Stomach (tissue), 9 donors: ENCODE measurements around the gene VPS37C. TPM values are rescaled to one million over a fixed set of nuclear protein-coding genes. Genes with fewer than 3 reads are reported as not detected.
A peak's percentile ranks its signal among the peaks of the same experiment; 100 is the strongest.
"Not testable (repeated sequence)": the region's sequence is repeated elsewhere in the genome, so short reads cannot be mapped to it uniquely, and the experiment has no call there.

ENCODE experiments used
- DNase-seq, 2 donors: peaks; one replicate each; pipeline versions ENCODE4 v3.0.0 to v3.0.0-alpha.2; 2013 to 2019
- H3K27ac ChIP-seq, 5 donors: fragments of 200-600 bp in 4 of 5; sonication (generic) in 4 of 5; one replicate each; pipeline ENCODE4 v1.5.1; 2013 to 2019; ENCODE audit warnings: mild to moderate bottlenecking in 1 of 5, moderate library complexity in 1 of 5
- H3K27me3 ChIP-seq, 3 donors: fragments of 200-600 bp; sonication (generic); one replicate each; pipeline ENCODE4 v1.5.1; 2017 to 2019; ENCODE audit warnings: mixed run types in 1 of 3
- H3K36me3 ChIP-seq, 4 donors: fragments of 200-600 bp; sonication (generic); 1 replicate in 3 of 4; 2 replicates in 1 of 4; pipeline ENCODE4 v1.5.1; 2016 to 2019
- H3K4me1 ChIP-seq, 4 donors: fragments of 200-600 bp; sonication (generic); one replicate each; pipeline ENCODE4 v1.5.1; 2016 to 2019
- H3K4me3 ChIP-seq, 4 donors: fragments of 200-600 bp; sonication (generic) in 3 of 4; one replicate each; pipeline ENCODE4 v1.5.1; 2016 to 2019; ENCODE audit warnings: mild to moderate bottlenecking in 1 of 4
- H3K9me3 ChIP-seq, 4 donors: fragments of 200-600 bp; sonication (generic); one replicate each; pipeline ENCODE4 v1.5.1; 2016 to 2019
- EP300 ChIP-seq: sonication (generic); formaldehyde crosslinking; IDR thresholded peaks from one replicate; pipeline ENCODE4 v1.6.1; 2017; ENCODE audit warnings: antibody characterized with exemption
- POLR2A ChIP-seq, 4 donors: fragments of 450-650 bp; IDR thresholded peaks; one replicate each; pipeline ENCODE4 v1.6.1; 2016; ENCODE audit warnings: antibody characterized with exemption in 4 of 4, control low read depth in 2 of 4, mild to moderate bottlenecking in 1 of 4, moderate library complexity in 1 of 4
- POLR2AphosphoS5 ChIP-seq, 3 donors: sonication (generic); formaldehyde crosslinking; IDR thresholded peaks; one replicate each; pipeline ENCODE4 v1.6.1; 2016; ENCODE audit warnings: antibody characterized with exemption in 3 of 3
- WGBS, 5 donors: extraction: QIAGEN DNeasy Blood & Tissue Kit in 3 of 5; methylation state at CpG; one replicate each; pipeline versions ENCODE4 v1.1.5 to v1.1.7; 2013 to 2018; 5-methylcytosine and 5-hydroxymethylcytosine counted together
- intact Hi-C: fragments of 100-400 bp; cut with DNase I; formaldehyde crosslinking; loops from one replicate; pipeline ENCODE4 v1.15.1; 2023; ENCODE audit warnings: low total_unique reads
- polyA plus RNA-seq, 3 donors: library from polyadenylated mRNA; stranded (reverse); fragments of 200-250 nt; gene quantifications; one replicate each; pipeline ENCODE4 v1.2.3, GENCODE V29; 2013
- total RNA-seq, 5 donors: library from RNA; depleted of rRNA; stranded (reverse); fragments of >200 nt; gene quantifications; one replicate each; pipeline versions ENCODE4 v1.1.0 to v1.2.3, GENCODE V29; 2014 to 2016
- TF ChIP-seq, protein P1 (sequence below), 7 experiments: fragments of 450-650 bp in 4 of 7; fragments of 200-600 bp in 3 of 7; sonication (generic) in 3 of 7; IDR thresholded peaks; one replicate each; pipeline ENCODE4 v1.5.1; 2016 to 2019; ENCODE audit warnings: antibody characterized with exemption in 7 of 7, control low read depth in 2 of 7, mild to moderate bottlenecking in 1 of 7
- donor health status: healthy with polysubstance abuse.
- donor health status: Bipolar disorder and iron deficiency.
- donor health status: healthy.

VPS37C gene
- total and polyA plus RNA-seq, 8 donors: 6.4 to 53.6 (median 27.7) TPM

DNA sequence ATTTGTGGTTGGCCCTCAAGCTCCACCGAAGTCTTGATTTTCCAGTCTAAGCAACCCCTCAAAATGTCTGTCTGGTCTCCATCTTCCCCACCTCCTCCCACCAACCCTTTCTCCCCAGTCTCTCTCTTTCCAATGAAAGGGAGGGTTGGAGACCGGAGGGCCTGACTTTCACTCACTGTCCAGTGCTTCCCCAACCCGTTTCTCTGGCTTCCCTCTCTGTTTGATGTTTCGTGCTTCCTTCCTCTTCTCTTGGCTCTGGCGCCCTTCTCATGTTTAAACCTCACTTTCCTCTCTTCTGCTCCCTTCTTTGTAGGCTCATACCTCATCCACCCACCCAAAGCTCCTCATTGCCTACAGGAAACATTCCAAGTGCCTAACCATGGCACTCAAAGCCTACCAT, 11.1 kb upstream of the VPS37C start:
- Histone ChIP-seq H3K27ac (peak overlapping the region; percentile 65 to 90 (median 82)), H3K4me1 (peaks cover 16 to 61% (median 34%) of the 10 kb centered on the region in 4 donors), H3K4me3 (no peak overlapping the region), H3K36me3 (no peaks in the 10 kb centered on the region), H3K27me3 (no peaks in the 10 kb centered on the region), H3K9me3 (no peaks in the 10 kb centered on the region)
- intact Hi-C loops: no loop called here
- TF ChIP-seq, protein P1, sequence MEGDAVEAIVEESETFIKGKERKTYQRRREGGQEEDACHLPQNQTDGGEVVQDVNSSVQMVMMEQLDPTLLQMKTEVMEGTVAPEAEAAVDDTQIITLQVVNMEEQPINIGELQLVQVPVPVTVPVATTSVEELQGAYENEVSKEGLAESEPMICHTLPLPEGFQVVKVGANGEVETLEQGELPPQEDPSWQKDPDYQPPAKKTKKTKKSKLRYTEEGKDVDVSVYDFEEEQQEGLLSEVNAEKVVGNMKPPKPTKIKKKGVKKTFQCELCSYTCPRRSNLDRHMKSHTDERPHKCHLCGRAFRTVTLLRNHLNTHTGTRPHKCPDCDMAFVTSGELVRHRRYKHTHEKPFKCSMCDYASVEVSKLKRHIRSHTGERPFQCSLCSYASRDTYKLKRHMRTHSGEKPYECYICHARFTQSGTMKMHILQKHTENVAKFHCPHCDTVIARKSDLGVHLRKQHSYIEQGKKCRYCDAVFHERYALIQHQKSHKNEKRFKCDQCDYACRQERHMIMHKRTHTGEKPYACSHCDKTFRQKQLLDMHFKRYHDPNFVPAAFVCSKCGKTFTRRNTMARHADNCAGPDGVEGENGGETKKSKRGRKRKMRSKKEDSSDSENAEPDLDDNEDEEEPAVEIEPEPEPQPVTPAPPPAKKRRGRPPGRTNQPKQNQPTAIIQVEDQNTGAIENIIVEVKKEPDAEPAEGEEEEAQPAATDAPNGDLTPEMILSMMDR (IDR thresholded peaks at IDR 0.05): no peak
- TF ChIP-seq POLR2AphosphoS5 (IDR thresholded peaks at IDR 0.05) (no peak), EP300 (no peak)
- peak in 1 of 2 donors; percentile 20 for DNase-seq
- WGBS, 5 donors: 35 to 48% (median 41%) methylated on average over 5 of the region's 5 CpGs

DNA sequence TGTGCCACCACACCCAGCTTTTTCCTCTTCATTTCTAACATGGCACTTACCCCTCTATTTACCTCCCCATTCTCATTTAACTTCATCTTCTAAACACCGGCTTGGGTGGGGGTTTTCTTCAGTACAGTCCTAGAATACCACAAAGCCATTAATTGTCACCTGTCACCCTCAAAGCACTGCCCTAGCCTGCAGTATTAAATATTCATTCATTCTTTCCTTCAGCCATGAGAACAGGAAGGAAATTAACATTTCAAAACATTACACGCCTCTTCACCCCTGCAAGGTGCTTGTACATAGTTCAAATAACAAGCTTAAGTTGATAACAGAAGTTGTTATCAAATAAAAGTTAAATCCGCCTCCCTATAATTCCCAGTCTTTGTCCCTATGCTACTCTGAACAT, 10.7 kb upstream of the VPS37C start:
- Histone ChIP-seq H3K27ac (peak overlapping the region; percentile 65 to 90 (median 82)), H3K9me3 (no peaks in the 10 kb centered on the region), H3K36me3 (no peaks in the 10 kb centered on the region), H3K27me3 (no peaks in the 10 kb centered on the region), H3K4me1 (peaks cover 16 to 64% (median 34%) of the 10 kb centered on the region in 4 donors), H3K4me3 (no peak overlapping the region)
- intact Hi-C loops: no loop called here
- DNase-seq: peak; percentile 22 to 49
- WGBS, 5 donors: 30 to 48% (median 37%) methylated on average over 3 of the region's 3 CpGs
- TF ChIP-seq EP300 (no peak), POLR2AphosphoS5 (IDR thresholded peaks at IDR 0.05) (peak in 1 of 3 donors; percentile 16)

DNA sequence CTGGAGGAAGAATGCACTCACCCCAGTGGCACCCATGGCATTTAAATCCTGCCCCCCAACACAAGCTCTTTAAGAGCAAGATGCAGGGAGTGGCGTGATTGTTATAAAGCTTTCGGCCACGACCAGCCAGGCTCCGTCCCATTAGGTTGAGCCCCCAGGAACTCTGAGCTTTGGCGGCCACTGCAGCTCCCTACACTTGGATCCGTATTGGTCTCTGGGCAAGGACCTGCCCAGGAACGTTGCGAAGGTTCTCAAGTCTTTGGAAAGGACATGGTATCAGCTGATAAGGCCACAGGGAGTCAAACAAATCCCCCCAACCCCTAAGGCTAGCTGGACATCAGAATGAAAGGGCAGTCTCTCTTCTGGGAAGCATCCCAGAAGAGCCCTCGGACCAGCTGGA, 9.3 kb upstream of the VPS37C start:
- DNase-seq: peak in 1 of 2 donors; percentile 11
- intact Hi-C loops: no loop called here
- Histone ChIP-seq H3K4me1 (peaks cover 16 to 54% (median 32%) of the 10 kb centered on the region in 4 donors), H3K27ac (peak overlapping the region in 2 of 5 donors; percentile 4 to 82), H3K9me3 (no peaks in the 10 kb centered on the region), H3K27me3 (no peaks in the 10 kb centered on the region), H3K4me3 (no peak overlapping the region), H3K36me3 (no peaks in the 10 kb centered on the region)
- 70 to 80% (median 76%) methylated on average over 9 of the region's 9 CpGs for WGBS, 5 donors
- no peak for TF ChIP-seq POLR2AphosphoS5 (IDR thresholded peaks at IDR 0.05)
- no peak for TF ChIP-seq POLR2A (IDR thresholded peaks at IDR 0.05)
- TF ChIP-seq, protein P1 (IDR thresholded peaks at IDR 0.05): no peak

DNA sequence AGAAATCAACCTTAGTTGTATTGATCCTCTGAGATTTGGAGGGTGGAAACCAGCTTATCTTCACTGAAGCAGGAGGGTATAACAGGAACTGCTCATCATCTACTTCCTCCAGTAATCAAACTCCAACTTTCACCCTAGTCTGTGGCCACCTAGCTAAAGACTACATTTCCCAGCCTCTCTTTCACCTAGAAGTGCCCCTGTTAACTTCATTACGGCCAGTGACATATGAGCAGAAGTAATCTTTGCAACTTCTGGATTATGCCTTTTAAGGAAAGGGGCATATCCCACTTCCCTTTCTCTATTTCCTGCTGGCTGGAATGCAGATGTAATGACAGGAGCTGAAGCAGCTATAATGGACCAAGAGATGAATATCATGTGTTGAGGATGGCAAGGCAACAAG, 7.6 kb upstream of the VPS37C start:
- Histone ChIP-seq H3K36me3 (no peaks in the 10 kb centered on the region), H3K9me3 (no peaks in the 10 kb centered on the region), H3K27me3 (no peaks in the 10 kb centered on the region), H3K4me1 (peaks cover 8 to 61% (median 26%) of the 10 kb centered on the region in 4 donors), H3K27ac (no peak overlapping the region), H3K4me3 (no peak overlapping the region)
- no peak for DNase-seq
- intact Hi-C loops: no loop called here
- 77 to 95% (median 93%) methylated on average over 1 of the region's 1 CpG for WGBS, 5 donors
- TF ChIP-seq POLR2A (IDR thresholded peaks at IDR 0.05) (no peak), POLR2AphosphoS5 (IDR thresholded peaks at IDR 0.05) (no peak), EP300 (no peak)
- TF ChIP-seq, protein P1 (IDR thresholded peaks at IDR 0.05): no peak

DNA sequence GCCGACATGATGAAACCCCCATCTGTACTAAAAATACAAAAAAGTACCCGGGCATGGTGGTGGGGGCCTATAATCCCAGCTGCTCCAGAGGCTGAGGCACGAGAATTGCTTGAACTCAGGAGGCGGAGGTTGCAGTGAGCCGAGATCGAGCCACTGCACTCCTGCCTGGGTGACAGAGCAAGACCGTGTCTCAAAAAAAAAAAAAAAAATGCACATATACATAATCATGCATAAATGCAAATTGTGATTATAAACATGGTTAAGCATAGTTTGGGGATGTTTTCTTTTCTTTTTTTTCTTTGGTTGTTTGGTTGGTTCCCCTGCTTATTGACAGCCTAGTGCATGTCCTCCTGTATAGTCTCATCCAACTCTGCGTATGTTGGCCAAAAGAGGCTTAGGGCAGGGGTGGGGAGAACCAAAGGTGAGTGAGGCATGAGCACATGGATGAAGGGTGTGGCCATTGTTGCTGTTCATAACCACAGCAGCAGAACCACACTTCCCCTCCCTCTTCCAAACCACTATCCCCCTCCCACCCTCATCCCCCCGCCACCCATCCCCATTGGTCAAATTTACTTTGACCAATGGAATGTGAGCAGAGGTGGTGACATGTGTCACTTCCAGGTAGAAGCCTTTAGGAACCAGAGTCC, 6.9 kb upstream of the VPS37C start:
- Histone ChIP-seq H3K4me1 (peaks cover 8 to 59% (median 21%) of the 10 kb centered on the region in 4 donors), H3K27me3 (no peaks in the 10 kb centered on the region), H3K4me3 (no peak overlapping the region), H3K9me3 (no peaks in the 10 kb centered on the region), H3K27ac (no peak overlapping the region), H3K36me3 (no peaks in the 10 kb centered on the region)
- no peak for TF ChIP-seq POLR2AphosphoS5 (IDR thresholded peaks at IDR 0.05)
- no peak for TF ChIP-seq POLR2A (IDR thresholded peaks at IDR 0.05)
- TF ChIP-seq, protein P1 (IDR thresholded peaks at IDR 0.05): no peak
- no peak for TF ChIP-seq EP300
- intact Hi-C loops: no loop called here
- no peak for DNase-seq
- WGBS, 5 donors: 87 to 96% (median 90%) methylated on average over 9 of the region's 9 CpGs

DNA sequence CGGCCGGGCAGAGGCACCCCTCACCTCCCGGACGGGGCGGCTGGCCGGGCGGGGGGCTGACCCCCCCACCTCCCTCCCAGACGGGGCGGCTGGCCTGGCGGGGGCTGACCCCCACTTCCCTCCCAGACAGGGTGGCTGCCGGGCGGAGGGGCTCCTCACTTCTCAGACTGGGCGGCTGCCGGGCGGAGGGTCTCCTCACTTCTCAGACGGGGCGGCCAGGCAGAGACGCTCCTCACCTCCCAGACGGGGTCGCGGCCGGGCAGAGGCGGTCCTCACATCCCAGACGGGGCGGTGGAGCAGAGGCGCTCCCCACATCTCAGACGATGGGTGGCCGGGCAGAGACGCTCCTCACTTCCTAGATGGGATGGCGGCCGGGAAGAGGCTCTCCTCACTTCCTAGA, 5.1 kb upstream of the VPS37C start:
- peaks cover 11 to 55% (median 18%) of the 10 kb centered on the region in 4 donors for H3K4me1 ChIP-seq
- H3K4me3 ChIP-seq, H3K9me3 ChIP-seq, H3K27me3 ChIP-seq, H3K27ac ChIP-seq, intact Hi-C loops, H3K36me3 ChIP-seq, DNase-seq: not testable (repeated sequence)
- 94 to 97% (median 95%) methylated on average over 8 to 26 of the region's 31 CpGs; no CpG with 5 or more reads in 1 of the 5 donors for WGBS, 5 donors

DNA sequence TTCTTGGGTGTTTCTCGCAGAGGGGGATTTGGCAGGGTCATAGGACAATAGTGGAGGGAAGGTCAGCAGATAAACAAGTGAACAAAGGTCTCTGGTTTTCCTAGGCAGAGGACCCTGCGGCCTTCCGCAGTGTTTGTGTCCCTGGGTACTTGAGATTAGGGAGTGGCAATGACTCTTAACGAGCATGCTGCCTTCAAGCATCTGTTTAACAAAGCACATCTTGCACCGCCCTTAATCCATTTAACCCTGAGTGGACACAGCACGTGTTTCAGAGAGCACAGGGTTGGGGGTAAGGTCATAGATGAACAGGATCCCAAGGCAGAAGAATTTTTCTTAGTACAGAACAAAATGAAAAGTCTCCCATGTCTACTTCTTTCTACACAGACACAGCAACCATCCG, 4.6 kb upstream of the VPS37C start:
- H3K9me3 ChIP-seq, H3K4me3 ChIP-seq, intact Hi-C loops, H3K36me3 ChIP-seq, H3K27me3 ChIP-seq, DNase-seq: not testable (repeated sequence)
- peaks cover 13 to 54% (median 17%) of the 10 kb centered on the region in 4 donors for H3K4me1 ChIP-seq
- peak overlapping the region in 2 of 5 donors; percentile 71 to 98 for H3K27ac ChIP-seq
- 22 to 83% (median 57%) methylated on average over 1 to 4 of the region's 7 CpGs for WGBS, 5 donors
